HG03025 (cell line): ENCODE data around the gene FABP7.

Experiments
- ATAC-seq: cut with Tn5 transposase; IDR thresholded peaks from one replicate; pipeline ENCODE4 v1.9.1; 2021; ENCODE audit warnings: mild to moderate bottlenecking, moderate library complexity; ENCODE audit not compliant: unreplicated experiment, low FRiP score

FABP7 gene

GRCh38 chr6:122791310-122791679 is 11.8 kb downstream of the FABP7 start:
- ATAC-seq, result no peak

DNA sequence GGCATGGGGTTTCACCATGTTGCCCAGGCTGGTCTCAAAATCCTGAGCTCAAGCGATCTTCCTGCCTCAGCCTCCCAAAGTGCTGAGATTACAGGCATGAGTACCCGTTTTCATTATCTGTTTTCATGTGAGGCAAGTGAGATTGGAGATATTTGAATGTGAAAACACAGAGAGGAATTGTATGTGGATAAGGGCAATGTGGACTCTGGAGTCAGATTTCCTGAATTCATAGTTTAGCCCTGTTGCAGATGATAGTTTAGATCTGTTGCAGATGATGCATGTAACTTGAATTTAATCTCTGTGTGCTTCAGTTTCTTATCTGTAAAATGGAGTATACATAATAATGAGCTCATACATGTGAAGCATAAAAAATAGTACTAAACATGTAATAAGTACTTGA is 13.2 kb downstream of the FABP7 start:
- no peak for ATAC-seq

DNA sequence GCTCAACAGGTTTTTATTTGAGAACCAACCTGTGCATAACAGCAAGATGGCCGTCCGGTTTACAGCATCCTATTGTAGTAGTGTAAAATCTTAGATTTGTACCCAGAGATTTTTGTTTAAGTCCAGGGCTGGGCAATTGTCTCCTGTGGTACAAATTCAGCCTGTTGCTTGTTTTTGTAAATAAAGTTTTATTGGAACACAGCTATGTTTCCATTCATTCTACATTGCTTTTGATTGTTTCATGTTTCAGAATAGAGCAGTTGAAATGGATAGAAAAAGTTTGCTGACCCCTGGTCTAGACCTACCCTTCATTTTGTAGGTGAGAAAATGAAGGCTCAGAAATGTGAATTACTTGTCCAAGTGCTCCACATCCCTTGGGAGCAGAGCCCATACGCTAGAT is 18.0 kb downstream of the FABP7 start:
- ATAC-seq, result no peak

DNA sequence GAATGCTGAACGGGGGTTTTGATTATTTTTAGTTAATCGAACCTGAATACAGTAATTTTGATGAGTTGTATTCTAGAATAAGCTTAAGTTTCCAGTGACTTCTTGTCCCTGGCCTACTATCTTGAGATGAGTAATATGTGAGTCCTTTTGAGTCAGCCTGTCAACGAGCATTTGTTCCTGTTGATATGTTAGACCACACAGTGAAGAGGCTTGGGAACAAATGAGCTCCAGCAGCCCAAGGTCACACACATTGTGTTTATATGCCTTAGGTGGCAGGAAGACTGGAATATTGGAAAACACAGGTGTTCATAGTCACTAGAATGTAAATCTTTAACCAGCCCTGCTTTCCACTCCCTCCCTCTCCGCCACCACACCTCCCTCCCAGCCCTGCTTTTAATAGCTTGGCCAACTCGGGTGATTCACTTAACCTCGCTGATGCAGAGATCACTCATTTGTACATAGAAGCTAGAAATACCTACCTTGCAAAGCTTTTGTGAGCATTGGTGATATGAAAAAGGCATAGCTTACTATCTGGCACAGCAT is 18.7 kb downstream of the FABP7 start:
- no peak for ATAC-seq

- ATAC-seq, result no peak
Observed at GRCh38 chr6:122799140-122799745, 19.7 kb downstream of the FABP7 start.

DNA sequence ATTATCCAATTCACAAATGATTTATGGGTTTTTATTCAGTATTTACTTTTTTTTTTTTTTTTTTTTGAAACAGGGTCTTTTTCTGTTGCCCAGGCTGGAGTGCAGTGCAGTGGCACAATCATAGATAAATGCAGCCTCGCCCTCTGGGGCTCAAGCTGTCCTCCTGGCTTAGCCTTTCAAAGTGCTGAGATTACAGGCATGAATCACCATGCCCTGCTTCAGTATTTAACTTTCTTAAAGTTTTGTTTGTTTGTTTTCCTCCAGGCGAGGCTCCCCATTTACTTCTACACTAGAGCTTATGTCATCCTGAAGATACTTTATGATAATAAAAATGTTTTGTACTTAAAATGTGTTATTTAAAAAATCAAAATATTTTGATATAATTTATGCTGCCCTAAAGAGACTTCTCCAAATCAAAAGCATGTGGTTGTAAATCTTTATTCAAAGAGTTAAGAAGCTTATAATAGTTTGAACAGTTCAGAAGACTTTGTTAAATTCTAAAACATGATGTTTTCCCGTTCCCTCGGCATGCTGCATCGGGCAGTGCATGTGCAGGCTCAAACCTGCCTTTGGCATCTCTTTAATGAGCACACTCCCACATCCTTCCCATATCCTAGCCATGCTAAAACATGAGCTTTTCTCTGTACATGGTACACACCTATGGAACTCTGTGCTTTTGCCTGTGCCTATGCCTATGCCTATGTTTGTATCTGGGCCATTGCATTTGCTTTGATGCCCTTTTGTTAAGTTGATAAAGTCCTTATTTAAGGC is 20.6 kb downstream of the FABP7 start:
- no peak for ATAC-seq

GRCh38 chr6:122800906-122801305 is 21.4 kb downstream of the FABP7 start:
- ATAC-seq, result no peak

DNA sequence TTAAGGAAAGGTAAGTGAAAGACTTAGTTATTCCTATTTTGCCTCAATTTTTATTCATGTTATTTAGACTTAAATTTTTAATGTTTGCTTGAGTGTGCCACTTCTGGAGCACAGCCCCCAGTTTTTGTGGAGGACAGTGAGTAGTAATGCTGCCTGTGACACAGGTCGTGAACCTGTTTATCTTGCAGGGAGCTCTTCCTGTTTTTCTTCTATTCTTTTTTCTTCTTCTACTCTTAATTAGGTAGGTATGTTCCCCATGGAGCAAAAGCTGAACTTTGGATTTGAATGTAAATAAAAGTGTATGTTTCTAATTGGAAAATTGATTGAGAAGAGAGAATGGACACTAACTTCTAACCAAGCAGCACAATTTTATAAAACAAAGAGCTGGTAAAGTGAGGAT is 21.9 kb downstream of the FABP7 start:
- no peak for ATAC-seq

DNA sequence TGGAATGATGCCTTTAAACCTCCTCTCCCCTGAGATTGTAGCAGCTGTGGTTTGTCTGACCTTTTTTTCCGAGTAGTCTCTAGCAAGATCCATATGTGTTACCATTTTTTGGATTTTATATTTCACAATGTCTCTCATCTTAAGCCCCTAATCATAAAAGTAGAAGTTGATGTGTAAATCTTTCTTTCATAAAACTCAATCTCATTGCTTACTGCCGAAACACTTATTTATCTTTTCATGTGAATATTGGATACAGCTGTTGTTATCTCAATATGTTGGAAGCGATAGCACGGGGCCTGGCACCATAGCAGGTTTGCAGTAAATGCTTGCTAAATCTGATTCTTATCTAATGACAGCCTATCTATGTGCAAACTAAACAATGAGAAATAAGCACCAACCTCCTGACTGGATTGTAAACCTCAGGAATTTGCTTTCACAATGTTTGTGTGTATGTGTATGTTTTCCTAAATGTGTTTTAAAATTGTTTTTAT is 23.7 kb downstream of the FABP7 start:
- ATAC-seq, result no peak

- no peak for ATAC-seq
Observed at GRCh38 chr6:122804962-122805485, 25.5 kb downstream of the FABP7 start.

- no peak for ATAC-seq
Observed at GRCh38 chr6:122806291-122806690, 26.8 kb downstream of the FABP7 start.

DNA sequence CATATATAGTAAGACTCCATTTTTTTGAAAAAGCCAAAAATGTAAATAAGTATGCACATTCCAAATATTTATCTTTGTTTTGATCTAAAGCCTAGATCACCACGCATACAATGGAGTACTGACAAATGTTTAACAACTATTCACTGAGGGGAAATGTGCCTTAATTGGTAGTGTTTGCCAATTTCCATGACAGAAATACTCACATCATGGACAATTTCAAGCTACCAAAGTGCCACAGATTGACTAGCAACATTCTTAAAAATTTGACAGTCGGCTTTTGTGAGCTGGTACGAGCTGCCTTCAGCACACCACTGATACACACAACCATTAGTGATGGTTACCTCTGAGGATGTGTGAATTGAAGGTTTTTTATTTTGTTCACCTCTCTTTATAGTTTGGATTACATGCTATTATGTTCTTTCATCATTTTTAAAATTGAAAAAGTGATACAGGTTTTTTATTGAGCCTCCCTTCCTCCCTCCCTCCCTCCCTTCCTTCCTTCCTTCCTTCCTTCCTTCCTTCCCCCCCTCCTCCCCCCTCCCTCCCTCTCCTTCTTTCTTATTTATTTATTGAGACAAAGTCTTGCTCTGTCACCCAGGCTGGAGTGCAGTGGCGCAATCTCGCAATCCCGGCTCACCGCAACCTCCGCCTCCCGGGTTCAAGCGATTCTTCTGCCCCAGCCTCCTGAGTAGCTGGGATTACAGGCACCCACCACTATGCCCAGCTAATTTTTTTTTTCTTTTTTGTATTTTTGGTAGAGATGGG is 28.8 kb downstream of the FABP7 start:
- ATAC-seq, result no peak

GRCh38 chr6:122809001-122809400 is 29.5 kb downstream of the FABP7 start:
- no peak for ATAC-seq

DNA sequence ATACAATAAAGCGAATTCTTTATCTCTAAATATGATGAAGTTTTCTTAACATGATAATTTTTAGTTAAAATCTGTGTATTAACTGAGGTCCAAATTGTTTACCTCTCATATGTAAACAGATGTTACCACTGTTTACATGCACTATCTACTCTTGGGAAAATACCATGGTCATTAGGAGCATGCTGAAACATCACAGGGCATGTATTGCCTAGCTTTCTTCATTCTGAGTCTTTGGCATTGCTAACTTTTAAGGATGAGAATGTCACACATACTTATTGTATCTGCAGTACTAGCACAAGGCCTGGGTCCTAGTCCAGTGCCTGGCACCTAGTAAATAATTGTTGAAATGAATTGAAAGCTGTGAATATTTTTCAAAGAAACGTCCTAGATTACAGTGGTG is 30.2 kb downstream of the FABP7 start:
- ATAC-seq, result no peak

GRCh38 chr6:122810189-122810588 is 30.7 kb downstream of the FABP7 start:
- ATAC-seq, result no peak

- ATAC-seq, result no peak
Observed at GRCh38 chr6:122817358-122817757, 37.8 kb downstream of the FABP7 start.

- no peak for ATAC-seq
Observed at GRCh38 chr6:122817766-122818165, 38.2 kb downstream of the FABP7 start.

DNA sequence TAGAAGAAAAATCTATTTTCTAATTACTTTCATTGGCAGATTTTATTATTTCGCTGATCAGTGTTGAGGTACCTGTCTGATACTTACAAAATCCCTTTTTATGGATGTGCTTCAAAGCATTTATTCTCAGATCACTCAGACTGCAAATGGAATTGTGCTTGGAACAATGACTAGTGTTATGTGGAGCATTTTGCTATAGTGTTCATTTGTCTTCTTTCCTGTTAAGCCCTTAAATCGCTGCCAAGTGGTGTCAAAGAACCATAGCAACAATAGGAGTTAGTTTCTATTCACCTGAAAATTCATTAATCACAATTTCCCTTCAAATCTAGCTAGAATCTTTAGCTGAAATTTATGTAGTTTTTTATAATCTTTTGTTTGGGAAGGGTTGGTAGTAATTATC is 39.4 kb downstream of the FABP7 start:
- ATAC-seq, result no peak

DNA sequence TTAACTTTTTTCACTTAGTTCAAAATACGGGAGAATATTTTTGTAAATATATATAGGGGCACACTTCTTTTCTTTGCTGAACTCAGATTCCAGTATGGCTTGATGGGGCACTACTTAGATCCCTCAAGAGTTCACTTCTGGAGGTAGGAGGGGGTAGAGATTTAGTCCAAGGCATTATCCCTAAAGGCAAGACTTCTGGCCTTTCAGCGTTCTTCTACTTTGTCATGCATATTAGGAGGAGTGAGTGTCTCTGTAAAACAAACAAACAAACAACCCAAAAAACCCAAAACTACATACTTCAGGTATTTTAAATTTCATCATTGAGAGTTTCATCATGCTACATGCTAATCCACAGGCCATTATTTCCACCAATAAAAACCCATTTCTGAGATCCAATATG is 41.6 kb downstream of the FABP7 start:
- ATAC-seq, result no peak

- no peak for ATAC-seq
Observed at GRCh38 chr6:122825163-122825562, 45.6 kb downstream of the FABP7 start.

- ATAC-seq, result no peak
Observed at GRCh38 chr6:122829456-122829855, 49.9 kb downstream of the FABP7 start.
